GM23338 (cell line): ENCODE data around the gene TGM2. TPM values are rescaled to one million over a fixed set of nuclear protein-coding genes. Genes with fewer than 3 reads are reported as not detected.

Source experiments
- ATAC-seq: fragments of 200-7000 bp; cut with Tn5 transposase; 3 replicates; pipeline ENCODE4 v1.9.1; 2020
- DNase-seq: peaks from one replicate; pipeline ENCODE4 v3.0.0-alpha.2; 2015; ENCODE audit warnings: low spot score
- H2AFZ ChIP-seq: fragments of 200-600 bp; sonication (generic); 2 replicates; pipeline ENCODE4 v1.8.0; 2016; ENCODE audit warnings: antibody characterized with exemption, mild to moderate bottlenecking, moderate library complexity
- H3F3A ChIP-seq: fragments of 200-600 bp; sonication (generic); replicated peaks from 2 replicates; pipeline ENCODE4 v1.8.0; 2017; ENCODE audit warnings: antibody characterized with exemption, mixed run types, low read depth
- H3K27ac ChIP-seq: fragments of 200-600 bp; sonication (generic); 2 replicates; pipeline ENCODE4 v1.6.1; 2016; ENCODE audit warnings: low read depth
- H3K27me3 ChIP-seq: fragments of 200-600 bp; sonication (generic); 2 replicates; pipeline ENCODE4 v1.8.0; 2016; ENCODE audit warnings: mild to moderate bottlenecking, mixed run types, moderate library complexity; ENCODE audit not compliant: insufficient read depth
- H3K36me3 ChIP-seq: fragments of 200-600 bp; sonication (generic); 2 replicates; pipeline ENCODE4 v1.8.0; 2016; ENCODE audit warnings: mild to moderate bottlenecking; ENCODE audit not compliant: insufficient read depth
- H3K4me1 ChIP-seq: fragments of 200-600 bp; sonication (generic); 2 replicates; pipeline ENCODE4 v1.8.0; 2016; ENCODE audit warnings: mild to moderate bottlenecking, moderate library complexity; ENCODE audit not compliant: insufficient read depth
- H3K4me2 ChIP-seq: fragments of 200-600 bp; sonication (generic); 2 replicates; pipeline ENCODE4 v1.7.1; 2017; ENCODE audit warnings: mixed run types
- H3K4me3 ChIP-seq: fragments of 200-600 bp; sonication (generic); 2 replicates; pipeline ENCODE4 v1.6.1; 2016; ENCODE audit warnings: mixed run types
- H3K79me2 ChIP-seq: fragments of 200-600 bp; sonication (generic); replicated peaks from 2 replicates; pipeline ENCODE4 v1.8.0; 2017; ENCODE audit warnings: mild to moderate bottlenecking; ENCODE audit not compliant: insufficient read depth
- H3K9me2 ChIP-seq: fragments of 200-600 bp; sonication (generic); 2 replicates; pipeline ENCODE4 v1.8.0; 2017; ENCODE audit not compliant: insufficient read depth
- H4K20me1 ChIP-seq: fragments of 200-600 bp; sonication (generic); replicated peaks from 2 replicates; pipeline ENCODE4 v1.8.0; 2017; ENCODE audit warnings: mild to moderate bottlenecking; ENCODE audit not compliant: insufficient read depth
- H3K27ac Mint-ChIP-seq: 2 replicates; pipeline ENCODE4 v1.8.0; 2020; ENCODE audit warnings: inconsistent platforms, mild to moderate bottlenecking, moderate library complexity, mixed read lengths
- H3K27me3 Mint-ChIP-seq: 3 replicates; pipeline ENCODE4 v1.8.0; 2022; ENCODE audit warnings: low read depth, mild to moderate bottlenecking, moderate library complexity, mixed read lengths, inconsistent platforms; ENCODE audit not compliant: insufficient read depth, poor library complexity
- H3K36me3 Mint-ChIP-seq: 3 replicates; pipeline ENCODE4 v1.8.0; 2021; ENCODE audit warnings: low read depth, mild to moderate bottlenecking, inconsistent platforms, moderate library complexity, mixed read lengths
- H3K4me1 Mint-ChIP-seq: 3 replicates; pipeline ENCODE4 v1.8.0; 2020; ENCODE audit warnings: mild to moderate bottlenecking, inconsistent platforms, mixed read lengths
- H3K4me3 Mint-ChIP-seq: 3 replicates; pipeline ENCODE4 v1.8.0; 2021; ENCODE audit warnings: moderate library complexity, mild to moderate bottlenecking, inconsistent platforms, mixed read lengths
- H3K9me3 Mint-ChIP-seq: 3 replicates; pipeline ENCODE4 v1.8.0; 2020; ENCODE audit warnings: moderate library complexity, mild to moderate bottlenecking, inconsistent platforms, mixed read lengths
- CREB1 ChIP-seq: fragments of 250-450 bp; sonication (Bioruptor Pico); IDR thresholded peaks from 2 replicates; pipeline ENCODE4 v1.5.0; 2020; ENCODE audit warnings: low read depth, mild to moderate bottlenecking, moderate library complexity
- EZH2 ChIP-seq: fragments of 200-600 bp; sonication (generic); IDR thresholded peaks from one replicate; pipeline ENCODE4 v1.8.0; 2017; ENCODE audit warnings: antibody characterized with exemption, mild to moderate bottlenecking, low read depth; ENCODE audit not compliant: unreplicated experiment
- EZH2phosphoT487 ChIP-seq: fragments of 200-600 bp; sonication (generic); IDR thresholded peaks from one replicate; pipeline ENCODE4 v1.8.1; 2018; ENCODE audit warnings: antibody characterized with exemption; ENCODE audit not compliant: unreplicated experiment
- JUNB ChIP-seq: IDR thresholded peaks from one replicate; pipeline ENCODE4 v1.6.1; 2016; ENCODE audit warnings: antibody characterized with exemption; ENCODE audit not compliant: unreplicated experiment
- NANOG ChIP-seq: IDR thresholded peaks from 2 replicates; pipeline ENCODE4 v1.6.1; 2016; ENCODE audit warnings: antibody characterized with exemption, borderline replicate concordance
- POLR2AphosphoS5 ChIP-seq: IDR thresholded peaks from 2 replicates; pipeline ENCODE4 v1.6.1; 2016; ENCODE audit warnings: antibody characterized with exemption, low read depth
- STAT1 ChIP-seq: IDR thresholded peaks from one replicate; pipeline ENCODE4 v1.6.1; 2016; ENCODE audit warnings: antibody characterized with exemption; ENCODE audit not compliant: unreplicated experiment
- ZNF114 ChIP-seq: fragments of 250-450 bp; sonication (Bioruptor Pico); IDR thresholded peaks from 2 replicates; pipeline ENCODE4 v1.5.0; 2020; ENCODE audit warnings: mild to moderate bottlenecking, moderate library complexity
- ZNF331 ChIP-seq: fragments of 250-450 bp; sonication (Bioruptor Pico); IDR thresholded peaks from 2 replicates; pipeline ENCODE4 v1.5.0; 2020; ENCODE audit warnings: low read depth, mild to moderate bottlenecking, moderate library complexity
- polyA plus RNA-seq: library from polyadenylated mRNA; unstranded; fragments of >200 nt; fragmentation: Nextera tagmentation; extraction: Ambion mirVana; gene quantifications from 2 replicates; pipeline ENCODE4 v1.2.1, GENCODE V29; 2016
- total RNA-seq: library from RNA; depleted of rRNA; stranded (reverse); fragments of >200 nt; shearing (Covaris generic); gene quantifications from 2 replicates; pipeline ENCODE4 v1.2.3, GENCODE V29; 2014
- TF ChIP-seq, protein P1 (sequence below): fragments of 250-450 bp; sonication (Bioruptor Pico); IDR thresholded peaks from 2 replicates; pipeline ENCODE4 v1.5.0; 2020; ENCODE audit warnings: mild to moderate bottlenecking, moderate library complexity
- TF ChIP-seq, protein P2 (sequence below): IDR thresholded peaks from 2 replicates; pipeline ENCODE4 v1.6.1; 2016; ENCODE audit warnings: antibody characterized with exemption
- TF ChIP-seq, protein P3 (sequence below), 2 experiments: fragments of 200-600 bp in 1 of 2; sonication (generic) in 1 of 2; conservative IDR thresholded peaks; 2 replicates each; pipeline versions ENCODE4 v1.5.1 to v1.6.1; 2016 to 2017; ENCODE audit warnings: antibody characterized with exemption in 2 of 2, low read depth in 2 of 2, mild to moderate bottlenecking in 2 of 2, moderate library complexity in 1 of 2
- TF ChIP-seq, protein P4 (sequence below): IDR thresholded peaks from one replicate; pipeline ENCODE4 v1.6.1; 2018; ENCODE audit warnings: antibody characterized with exemption; ENCODE audit not compliant: unreplicated experiment

The TGM2 gene
- total and polyA plus RNA-seq, 2 experiments from 2014 or later, result 0.45 to 1.0 TPM

DNA sequence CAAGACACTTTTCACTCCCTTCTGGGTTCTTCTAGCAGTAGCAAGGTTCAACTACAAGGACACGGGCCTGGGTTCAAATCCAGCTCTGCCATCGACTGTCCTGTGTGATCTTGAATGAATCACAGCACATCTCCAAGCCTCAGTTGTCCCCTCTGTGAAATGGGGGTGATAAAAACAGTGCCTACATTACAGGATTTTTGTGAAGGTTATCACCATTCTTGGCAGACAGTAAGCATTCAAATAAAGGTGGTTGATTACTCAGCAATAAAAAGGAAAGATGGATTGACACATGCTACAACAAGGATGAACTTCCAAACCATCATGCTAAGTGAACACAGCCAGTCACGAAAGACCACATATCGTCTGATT, 6.6 kb upstream of the TGM2 start:
- H4K20me1 ChIP-seq, result no peaks in the 10 kb centered on the region
- Mint-ChIP-seq H3K4me3 (no peak overlapping the region), H3K27ac (no peak overlapping the region), H3K36me3 (no peaks in the 10 kb centered on the region), H3K9me3 (no peaks in the 10 kb centered on the region), H3K4me1 (peaks cover 5% of the 10 kb centered on the region; the same call in 2 of the 3 replicates), H3K27me3 (no peaks in the 10 kb centered on the region)
- no peaks in the 10 kb centered on the region for H3K79me2 ChIP-seq
- no peaks in the 10 kb centered on the region for H3K27me3 ChIP-seq
- no peak for TF ChIP-seq ZNF331
- no peak for TF ChIP-seq CREB1 (CRISPR knock-in tag)
- TF ChIP-seq, protein P1, sequence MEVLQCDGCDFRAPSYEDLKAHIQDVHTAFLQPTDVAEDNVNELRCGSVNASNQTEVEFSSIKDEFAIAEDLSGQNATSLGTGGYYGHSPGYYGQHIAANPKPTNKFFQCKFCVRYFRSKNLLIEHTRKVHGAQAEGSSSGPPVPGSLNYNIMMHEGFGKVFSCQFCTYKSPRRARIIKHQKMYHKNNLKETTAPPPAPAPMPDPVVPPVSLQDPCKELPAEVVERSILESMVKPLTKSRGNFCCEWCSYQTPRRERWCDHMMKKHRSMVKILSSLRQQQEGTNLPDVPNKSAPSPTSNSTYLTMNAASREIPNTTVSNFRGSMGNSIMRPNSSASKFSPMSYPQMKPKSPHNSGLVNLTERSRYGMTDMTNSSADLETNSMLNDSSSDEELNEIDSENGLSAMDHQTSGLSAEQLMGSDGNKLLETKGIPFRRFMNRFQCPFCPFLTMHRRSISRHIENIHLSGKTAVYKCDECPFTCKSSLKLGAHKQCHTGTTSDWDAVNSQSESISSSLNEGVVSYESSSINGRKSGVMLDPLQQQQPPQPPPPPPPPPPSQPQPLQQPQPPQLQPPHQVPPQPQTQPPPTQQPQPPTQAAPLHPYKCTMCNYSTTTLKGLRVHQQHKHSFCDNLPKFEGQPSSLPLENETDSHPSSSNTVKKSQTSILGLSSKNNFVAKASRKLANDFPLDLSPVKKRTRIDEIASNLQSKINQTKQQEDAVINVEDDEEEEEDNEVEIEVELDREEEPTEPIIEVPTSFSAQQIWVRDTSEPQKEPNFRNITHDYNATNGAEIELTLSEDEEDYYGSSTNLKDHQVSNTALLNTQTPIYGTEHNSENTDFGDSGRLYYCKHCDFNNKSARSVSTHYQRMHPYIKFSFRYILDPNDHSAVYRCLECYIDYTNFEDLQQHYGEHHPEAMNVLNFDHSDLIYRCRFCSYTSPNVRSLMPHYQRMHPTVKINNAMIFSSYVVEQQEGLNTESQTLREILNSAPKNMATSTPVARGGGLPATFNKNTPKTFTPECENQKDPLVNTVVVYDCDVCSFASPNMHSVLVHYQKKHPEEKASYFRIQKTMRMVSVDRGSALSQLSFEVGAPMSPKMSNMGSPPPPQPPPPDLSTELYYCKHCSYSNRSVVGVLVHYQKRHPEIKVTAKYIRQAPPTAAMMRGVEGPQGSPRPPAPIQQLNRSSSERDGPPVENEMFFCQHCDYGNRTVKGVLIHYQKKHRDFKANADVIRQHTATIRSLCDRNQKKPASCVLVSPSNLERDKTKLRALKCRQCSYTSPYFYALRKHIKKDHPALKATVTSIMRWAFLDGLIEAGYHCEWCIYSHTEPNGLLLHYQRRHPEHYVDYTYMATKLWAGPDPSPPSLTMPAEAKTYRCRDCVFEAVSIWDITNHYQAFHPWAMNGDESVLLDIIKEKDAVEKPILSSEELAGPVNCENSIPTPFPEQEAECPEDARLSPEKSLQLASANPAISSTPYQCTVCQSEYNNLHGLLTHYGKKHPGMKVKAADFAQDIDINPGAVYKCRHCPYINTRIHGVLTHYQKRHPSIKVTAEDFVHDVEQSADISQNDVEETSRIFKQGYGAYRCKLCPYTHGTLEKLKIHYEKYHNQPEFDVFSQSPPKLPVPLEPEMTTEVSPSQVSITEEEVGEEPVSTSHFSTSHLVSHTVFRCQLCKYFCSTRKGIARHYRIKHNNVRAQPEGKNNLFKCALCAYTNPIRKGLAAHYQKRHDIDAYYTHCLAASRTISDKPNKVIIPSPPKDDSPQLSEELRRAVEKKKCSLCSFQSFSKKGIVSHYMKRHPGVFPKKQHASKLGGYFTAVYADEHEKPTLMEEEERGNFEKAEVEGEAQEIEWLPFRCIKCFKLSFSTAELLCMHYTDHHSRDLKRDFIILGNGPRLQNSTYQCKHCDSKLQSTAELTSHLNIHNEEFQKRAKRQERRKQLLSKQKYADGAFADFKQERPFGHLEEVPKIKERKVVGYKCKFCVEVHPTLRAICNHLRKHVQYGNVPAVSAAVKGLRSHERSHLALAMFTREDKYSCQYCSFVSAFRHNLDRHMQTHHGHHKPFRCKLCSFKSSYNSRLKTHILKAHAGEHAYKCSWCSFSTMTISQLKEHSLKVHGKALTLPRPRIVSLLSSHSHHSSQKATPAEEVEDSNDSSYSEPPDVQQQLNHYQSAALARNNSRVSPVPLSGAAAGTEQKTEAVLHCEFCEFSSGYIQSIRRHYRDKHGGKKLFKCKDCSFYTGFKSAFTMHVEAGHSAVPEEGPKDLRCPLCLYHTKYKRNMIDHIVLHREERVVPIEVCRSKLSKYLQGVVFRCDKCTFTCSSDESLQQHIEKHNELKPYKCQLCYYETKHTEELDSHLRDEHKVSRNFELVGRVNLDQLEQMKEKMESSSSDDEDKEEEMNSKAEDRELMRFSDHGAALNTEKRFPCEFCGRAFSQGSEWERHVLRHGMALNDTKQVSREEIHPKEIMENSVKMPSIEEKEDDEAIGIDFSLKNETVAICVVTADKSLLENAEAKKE (CRISPR knock-in tag), result no peak
- no peak for TF ChIP-seq STAT1
- TF ChIP-seq, protein P2, sequence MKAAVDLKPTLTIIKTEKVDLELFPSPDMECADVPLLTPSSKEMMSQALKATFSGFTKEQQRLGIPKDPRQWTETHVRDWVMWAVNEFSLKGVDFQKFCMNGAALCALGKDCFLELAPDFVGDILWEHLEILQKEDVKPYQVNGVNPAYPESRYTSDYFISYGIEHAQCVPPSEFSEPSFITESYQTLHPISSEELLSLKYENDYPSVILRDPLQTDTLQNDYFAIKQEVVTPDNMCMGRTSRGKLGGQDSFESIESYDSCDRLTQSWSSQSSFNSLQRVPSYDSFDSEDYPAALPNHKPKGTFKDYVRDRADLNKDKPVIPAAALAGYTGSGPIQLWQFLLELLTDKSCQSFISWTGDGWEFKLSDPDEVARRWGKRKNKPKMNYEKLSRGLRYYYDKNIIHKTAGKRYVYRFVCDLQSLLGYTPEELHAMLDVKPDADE, result no peak
- TF ChIP-seq, protein P3, sequence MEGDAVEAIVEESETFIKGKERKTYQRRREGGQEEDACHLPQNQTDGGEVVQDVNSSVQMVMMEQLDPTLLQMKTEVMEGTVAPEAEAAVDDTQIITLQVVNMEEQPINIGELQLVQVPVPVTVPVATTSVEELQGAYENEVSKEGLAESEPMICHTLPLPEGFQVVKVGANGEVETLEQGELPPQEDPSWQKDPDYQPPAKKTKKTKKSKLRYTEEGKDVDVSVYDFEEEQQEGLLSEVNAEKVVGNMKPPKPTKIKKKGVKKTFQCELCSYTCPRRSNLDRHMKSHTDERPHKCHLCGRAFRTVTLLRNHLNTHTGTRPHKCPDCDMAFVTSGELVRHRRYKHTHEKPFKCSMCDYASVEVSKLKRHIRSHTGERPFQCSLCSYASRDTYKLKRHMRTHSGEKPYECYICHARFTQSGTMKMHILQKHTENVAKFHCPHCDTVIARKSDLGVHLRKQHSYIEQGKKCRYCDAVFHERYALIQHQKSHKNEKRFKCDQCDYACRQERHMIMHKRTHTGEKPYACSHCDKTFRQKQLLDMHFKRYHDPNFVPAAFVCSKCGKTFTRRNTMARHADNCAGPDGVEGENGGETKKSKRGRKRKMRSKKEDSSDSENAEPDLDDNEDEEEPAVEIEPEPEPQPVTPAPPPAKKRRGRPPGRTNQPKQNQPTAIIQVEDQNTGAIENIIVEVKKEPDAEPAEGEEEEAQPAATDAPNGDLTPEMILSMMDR (conservative IDR thresholded peaks at IDR 0.05; ENCODE audit: low read depth in 2 of 2), result no peak
- TF ChIP-seq EZH2phosphoT487, result no peak
- no peak for TF ChIP-seq ZNF114
- TF ChIP-seq, protein P4, sequence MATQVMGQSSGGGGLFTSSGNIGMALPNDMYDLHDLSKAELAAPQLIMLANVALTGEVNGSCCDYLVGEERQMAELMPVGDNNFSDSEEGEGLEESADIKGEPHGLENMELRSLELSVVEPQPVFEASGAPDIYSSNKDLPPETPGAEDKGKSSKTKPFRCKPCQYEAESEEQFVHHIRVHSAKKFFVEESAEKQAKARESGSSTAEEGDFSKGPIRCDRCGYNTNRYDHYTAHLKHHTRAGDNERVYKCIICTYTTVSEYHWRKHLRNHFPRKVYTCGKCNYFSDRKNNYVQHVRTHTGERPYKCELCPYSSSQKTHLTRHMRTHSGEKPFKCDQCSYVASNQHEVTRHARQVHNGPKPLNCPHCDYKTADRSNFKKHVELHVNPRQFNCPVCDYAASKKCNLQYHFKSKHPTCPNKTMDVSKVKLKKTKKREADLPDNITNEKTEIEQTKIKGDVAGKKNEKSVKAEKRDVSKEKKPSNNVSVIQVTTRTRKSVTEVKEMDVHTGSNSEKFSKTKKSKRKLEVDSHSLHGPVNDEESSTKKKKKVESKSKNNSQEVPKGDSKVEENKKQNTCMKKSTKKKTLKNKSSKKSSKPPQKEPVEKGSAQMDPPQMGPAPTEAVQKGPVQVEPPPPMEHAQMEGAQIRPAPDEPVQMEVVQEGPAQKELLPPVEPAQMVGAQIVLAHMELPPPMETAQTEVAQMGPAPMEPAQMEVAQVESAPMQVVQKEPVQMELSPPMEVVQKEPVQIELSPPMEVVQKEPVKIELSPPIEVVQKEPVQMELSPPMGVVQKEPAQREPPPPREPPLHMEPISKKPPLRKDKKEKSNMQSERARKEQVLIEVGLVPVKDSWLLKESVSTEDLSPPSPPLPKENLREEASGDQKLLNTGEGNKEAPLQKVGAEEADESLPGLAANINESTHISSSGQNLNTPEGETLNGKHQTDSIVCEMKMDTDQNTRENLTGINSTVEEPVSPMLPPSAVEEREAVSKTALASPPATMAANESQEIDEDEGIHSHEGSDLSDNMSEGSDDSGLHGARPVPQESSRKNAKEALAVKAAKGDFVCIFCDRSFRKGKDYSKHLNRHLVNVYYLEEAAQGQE, result no peak
- TF ChIP-seq EZH2, result no peak
- no peak for TF ChIP-seq POLR2AphosphoS5
- TF ChIP-seq NANOG, result no peak
- no peak for TF ChIP-seq JUNB
- H2AFZ ChIP-seq, result no peak overlapping the region
- H3F3A ChIP-seq, result no peaks in the 10 kb centered on the region
- ATAC-seq, result no peak
- H3K4me2 ChIP-seq, result no peak overlapping the region
- no peak overlapping the region for H3K4me3 ChIP-seq
- peaks cover 8% of the 10 kb centered on the region for H3K4me1 ChIP-seq
- no peaks in the 10 kb centered on the region for H3K9me2 ChIP-seq
- no peak for DNase-seq
- H3K36me3 ChIP-seq, result no peaks in the 10 kb centered on the region
- no peak overlapping the region for H3K27ac ChIP-seq
